NCI-H146 (cell line): ENCODE measurements around the gene SDK2.

Source experiments
- DNase-seq: peaks from one replicate; lab custom pipeline; 2025; lab: John Stamatoyannopoulos, UW

SDK2 gene

GRCh38 chr17:73610331-73610911 is 33.8 kb downstream of the SDK2 start:
- no peak for DNase-seq

GRCh38 chr17:73609758-73610157 is 34.5 kb downstream of the SDK2 start:
- DNase-seq, result peak; percentile 14

DNA sequence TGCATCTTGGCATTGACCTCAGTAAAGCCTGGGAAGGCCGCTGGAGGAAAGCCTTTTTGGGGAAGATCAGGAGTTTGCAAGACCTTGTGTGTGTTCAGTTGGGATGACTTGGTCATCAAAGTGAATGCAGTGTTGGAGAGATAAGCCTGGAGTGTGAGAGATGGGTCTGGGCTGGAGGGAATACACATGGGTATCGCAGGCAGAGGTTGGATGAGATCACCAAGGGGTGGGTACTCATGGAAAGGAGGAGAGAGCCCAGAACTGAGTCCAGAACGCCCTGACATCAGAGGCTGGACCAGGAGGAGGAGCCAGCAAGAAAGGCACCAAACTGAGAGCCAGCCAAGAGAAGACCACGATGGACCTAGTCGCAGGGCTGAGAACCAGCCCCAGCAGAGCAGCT is 35.2 kb downstream of the SDK2 start:
- no peak for DNase-seq

GRCh38 chr17:73605444-73605843 is 38.8 kb downstream of the SDK2 start:
- no peak for DNase-seq

DNA sequence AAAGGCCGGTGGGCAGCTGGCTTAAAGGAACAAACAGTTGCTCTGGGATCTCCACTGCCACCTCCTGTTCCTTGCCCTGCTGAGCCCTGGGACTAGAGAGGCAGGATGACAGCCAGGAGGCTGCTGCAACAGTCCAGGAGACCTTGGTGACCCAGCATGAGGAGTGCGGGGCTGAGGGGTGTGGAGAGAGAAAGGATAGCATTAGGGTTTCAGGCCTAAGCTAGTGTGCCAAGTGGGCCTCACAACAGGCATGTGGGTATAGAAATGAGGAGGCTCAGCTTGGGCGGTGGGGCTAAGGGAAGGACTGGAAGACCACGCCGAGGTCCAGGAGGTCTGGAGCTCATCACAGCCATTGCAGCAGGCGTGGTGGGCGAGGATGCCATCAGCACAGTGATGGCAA is 39.8 kb downstream of the SDK2 start:
- no peak for DNase-seq

DNA sequence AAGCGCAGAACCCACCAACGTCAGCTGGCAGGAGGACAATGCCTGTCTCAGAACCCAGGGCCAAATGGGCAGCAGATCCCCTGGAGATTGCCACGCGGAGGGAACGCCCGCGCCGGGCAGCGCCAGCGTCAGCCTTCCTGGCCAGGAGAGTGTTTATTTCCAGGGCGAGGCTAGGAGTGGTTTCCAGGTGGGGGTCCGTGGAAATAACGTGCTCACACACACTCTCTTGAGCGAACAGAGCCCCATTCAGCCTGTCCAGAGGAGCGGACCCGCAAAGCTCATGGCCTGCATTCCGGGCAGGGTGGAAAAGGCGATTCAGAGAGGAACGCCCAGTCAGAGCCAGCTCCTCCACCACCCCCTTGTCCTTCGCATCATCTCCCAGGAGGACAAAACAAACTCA is 40.3 kb downstream of the SDK2 start:
- DNase-seq, result no peak

- no peak for DNase-seq
Measured at GRCh38 chr17:73600103-73600871, 44.0 kb downstream of the SDK2 start.

GRCh38 chr17:73599599-73599998 is 44.6 kb downstream of the SDK2 start:
- DNase-seq, result no peak

- DNase-seq, result no peak
Measured at GRCh38 chr17:73598212-73598611, 46.0 kb downstream of the SDK2 start.

GRCh38 chr17:73595931-73596330 is 48.3 kb downstream of the SDK2 start:
- no peak for DNase-seq

- DNase-seq, result peak; percentile 37
Measured at GRCh38 chr17:73595479-73595878, 48.8 kb downstream of the SDK2 start.

- no peak for DNase-seq
Measured at GRCh38 chr17:73595068-73595467, 49.2 kb downstream of the SDK2 start.

GRCh38 chr17:73594598-73594997 is 49.6 kb downstream of the SDK2 start:
- DNase-seq, result no peak

- DNase-seq, result no peak
Measured at GRCh38 chr17:73594025-73594424, 50.2 kb downstream of the SDK2 start.

- DNase-seq, result no peak
Measured at GRCh38 chr17:73593249-73593965, 50.8 kb downstream of the SDK2 start.

GRCh38 chr17:73592501-73592961 is 51.7 kb downstream of the SDK2 start:
- DNase-seq, result no peak

- DNase-seq, result no peak
Measured at GRCh38 chr17:73592079-73592415, 52.2 kb downstream of the SDK2 start.

DNA sequence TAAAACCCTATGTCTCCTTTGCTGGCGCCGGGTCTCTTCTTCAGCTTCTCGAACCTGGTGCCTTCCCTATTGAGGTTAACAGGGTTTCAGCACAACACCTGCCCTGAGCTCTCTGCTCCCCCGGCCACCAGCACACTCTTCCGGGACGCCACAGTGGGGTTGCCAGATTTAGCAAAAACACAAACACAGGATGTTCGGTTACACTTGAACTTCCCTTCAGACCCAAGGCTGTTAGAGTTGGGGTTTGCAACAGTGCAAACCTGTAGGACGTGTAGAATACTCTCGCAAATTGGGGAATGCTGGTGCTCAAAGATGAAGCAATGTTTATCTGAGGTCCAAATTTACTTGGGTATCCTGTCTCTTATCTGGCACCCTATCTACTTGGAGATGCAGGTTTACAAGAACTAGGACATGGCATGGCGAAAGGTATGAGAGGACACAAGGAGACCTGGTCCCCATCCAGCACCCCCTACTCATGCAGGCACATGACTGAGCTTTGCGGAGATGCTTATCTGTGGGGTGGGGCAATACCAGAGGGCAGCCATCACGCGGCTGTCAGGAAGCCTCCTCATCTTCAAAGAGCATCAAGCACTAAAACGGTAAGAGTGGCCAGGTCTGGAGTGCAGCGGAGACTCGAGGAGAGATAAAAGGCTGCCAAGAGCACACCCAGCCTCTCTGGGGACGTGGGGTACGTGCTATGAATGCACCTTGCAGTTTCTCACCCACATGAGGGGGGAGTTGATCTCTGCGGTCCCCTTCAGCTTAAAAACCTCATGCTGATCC is 52.8 kb downstream of the SDK2 start:
- no peak for DNase-seq

GRCh38 chr17:73589363-73589980 is 54.8 kb downstream of the SDK2 start:
- peak; percentile 95 for DNase-seq

GRCh38 chr17:73588891-73589290 is 55.4 kb downstream of the SDK2 start:
- DNase-seq, result peak; percentile 66

DNA sequence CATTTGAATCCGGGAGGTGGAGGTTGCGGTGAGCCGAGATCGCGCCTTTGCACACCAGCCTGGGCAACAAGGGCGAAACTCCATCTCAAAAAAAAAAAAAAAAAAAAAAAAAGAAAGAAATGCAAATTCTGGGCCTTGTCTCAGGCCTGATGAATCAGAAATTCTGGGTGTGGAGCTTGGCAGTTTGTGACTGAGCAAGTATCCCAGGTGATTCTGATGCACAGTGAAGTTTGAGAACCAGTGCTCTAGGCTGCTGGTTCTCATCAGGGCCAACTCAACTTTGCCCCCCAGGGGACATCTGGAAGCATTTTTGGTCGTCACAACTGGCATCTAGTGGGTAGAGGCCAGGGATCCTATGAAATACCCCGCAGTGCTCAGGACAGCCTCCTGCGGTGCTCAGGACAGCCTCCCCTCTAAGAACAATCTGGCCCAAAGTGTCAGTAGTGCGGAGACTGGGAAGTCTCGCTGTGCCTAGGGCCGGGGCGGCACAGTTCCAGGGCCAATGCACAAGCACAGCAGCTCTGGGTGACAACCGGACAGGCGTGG is 55.9 kb downstream of the SDK2 start:
- DNase-seq, result no peak
